ENCODE data around the gene CREM. TPM values are rescaled to one million over a fixed set of nuclear protein-coding genes. Genes with fewer than 3 reads are reported as not detected.

Gene CREM
- total RNA-seq, 3 donors from 2014 or later: 11.8 to 27.4 (median 13.5) TPM

DNA sequence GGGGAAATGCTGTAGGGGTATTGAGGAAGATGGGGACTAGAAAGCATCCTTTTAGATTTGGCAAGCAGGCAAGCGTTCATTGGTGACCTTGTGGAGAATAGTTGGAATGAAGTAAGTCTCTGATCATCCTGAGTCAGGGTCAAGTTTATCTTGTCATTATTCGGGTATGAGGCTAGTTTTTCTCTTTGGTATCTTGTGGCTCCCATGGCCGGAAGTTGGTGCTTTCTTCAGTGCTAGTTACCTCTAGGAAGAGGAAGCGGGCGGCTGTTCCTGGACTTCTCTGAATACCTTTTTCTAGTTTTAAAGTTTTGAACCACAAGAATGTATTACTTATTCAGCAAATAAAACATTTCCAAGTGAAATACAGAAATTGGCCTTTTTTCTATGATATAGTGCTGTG, 9.2 kb downstream of the CREM start:
- Histone ChIP-seq H3K4me3 (no peak overlapping the region), H3K4me1 (ENCODE audit: low read depth) (peaks cover 3% of the 10 kb centered on the region), H3K36me3 (ENCODE audit: low read depth) (no peaks in the 10 kb centered on the region), H3K9me3 (no peaks in the 10 kb centered on the region)
- TF ChIP-seq, protein P1, sequence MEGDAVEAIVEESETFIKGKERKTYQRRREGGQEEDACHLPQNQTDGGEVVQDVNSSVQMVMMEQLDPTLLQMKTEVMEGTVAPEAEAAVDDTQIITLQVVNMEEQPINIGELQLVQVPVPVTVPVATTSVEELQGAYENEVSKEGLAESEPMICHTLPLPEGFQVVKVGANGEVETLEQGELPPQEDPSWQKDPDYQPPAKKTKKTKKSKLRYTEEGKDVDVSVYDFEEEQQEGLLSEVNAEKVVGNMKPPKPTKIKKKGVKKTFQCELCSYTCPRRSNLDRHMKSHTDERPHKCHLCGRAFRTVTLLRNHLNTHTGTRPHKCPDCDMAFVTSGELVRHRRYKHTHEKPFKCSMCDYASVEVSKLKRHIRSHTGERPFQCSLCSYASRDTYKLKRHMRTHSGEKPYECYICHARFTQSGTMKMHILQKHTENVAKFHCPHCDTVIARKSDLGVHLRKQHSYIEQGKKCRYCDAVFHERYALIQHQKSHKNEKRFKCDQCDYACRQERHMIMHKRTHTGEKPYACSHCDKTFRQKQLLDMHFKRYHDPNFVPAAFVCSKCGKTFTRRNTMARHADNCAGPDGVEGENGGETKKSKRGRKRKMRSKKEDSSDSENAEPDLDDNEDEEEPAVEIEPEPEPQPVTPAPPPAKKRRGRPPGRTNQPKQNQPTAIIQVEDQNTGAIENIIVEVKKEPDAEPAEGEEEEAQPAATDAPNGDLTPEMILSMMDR (IDR thresholded peaks at IDR 0.05): no peak
- DNase-seq: peak in 1 of 3 donors; percentile 33
- intact Hi-C loops (cut with DNase I, micrococcal nuclease): no loop called here
- ATAC-seq: peak; percentile 43

DNA sequence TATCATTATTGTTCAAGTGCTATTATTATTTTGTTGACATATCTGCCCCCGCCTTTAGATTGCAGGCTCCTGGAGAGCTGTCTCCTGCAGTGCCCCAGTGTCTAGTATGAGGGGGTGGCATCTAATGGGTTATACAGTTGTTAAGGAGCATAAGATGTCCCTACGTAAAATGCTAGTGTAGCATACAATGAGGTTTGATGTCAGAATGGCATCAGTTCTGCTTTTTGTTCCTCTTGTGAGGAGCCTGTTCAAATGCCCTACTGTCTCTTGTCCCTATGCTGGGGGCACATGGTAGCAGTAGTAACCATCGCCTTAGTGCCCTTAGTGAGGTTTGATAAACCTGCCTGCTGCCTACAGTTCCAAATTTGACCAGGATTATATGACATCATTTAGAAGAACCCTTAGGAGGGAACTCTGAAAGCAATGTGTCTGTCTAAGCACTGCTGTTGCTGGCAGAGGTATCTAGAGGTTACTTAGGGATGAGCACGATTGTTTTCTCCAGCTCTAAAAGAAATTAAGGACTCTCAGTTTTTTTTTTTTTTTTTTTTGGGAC, 9.7 kb downstream of the CREM start:
- H3K36me3 ChIP-seq (ENCODE audit: low read depth): no peaks in the 10 kb centered on the region
- TF ChIP-seq, protein P1 (IDR thresholded peaks at IDR 0.05): no peak
- no peak overlapping the region for H3K4me3 ChIP-seq
- ATAC-seq (peak; percentile 53), DNase-seq (no peak)
- intact Hi-C loops (cut with DNase I, micrococcal nuclease): no loop called here
- H3K4me1 ChIP-seq (ENCODE audit: low read depth): peaks cover 3% of the 10 kb centered on the region
- H3K9me3 ChIP-seq: no peaks in the 10 kb centered on the region

DNA sequence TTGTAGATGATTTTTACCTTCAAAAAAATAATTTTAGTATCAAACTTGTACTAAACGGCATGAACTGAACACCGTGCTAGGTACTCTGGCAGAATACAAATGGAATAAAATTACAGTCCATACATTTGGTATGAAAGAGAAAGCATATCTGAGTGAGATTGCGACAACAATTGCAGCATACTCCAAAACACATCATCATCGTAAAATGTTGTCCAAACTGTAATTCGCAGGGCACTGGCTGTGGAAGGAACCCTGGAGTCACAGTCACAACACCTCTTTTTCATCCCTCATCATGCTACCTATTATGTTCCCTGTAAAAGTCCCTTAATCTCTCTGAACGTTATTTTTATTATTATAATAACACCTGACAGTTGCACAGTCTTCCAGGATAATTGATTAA, 13.5 kb downstream of the CREM start:
- Histone ChIP-seq H3K4me1 (ENCODE audit: low read depth) (peaks cover 3% of the 10 kb centered on the region), H3K36me3 (ENCODE audit: low read depth) (no peaks in the 10 kb centered on the region), H3K9me3 (no peaks in the 10 kb centered on the region), H3K4me3 (no peak overlapping the region)
- DNase-seq (no peak), ATAC-seq (no peak)
- TF ChIP-seq, protein P1 (IDR thresholded peaks at IDR 0.05): no peak
- intact Hi-C loops (cut with DNase I, micrococcal nuclease): no loop called here

DNA sequence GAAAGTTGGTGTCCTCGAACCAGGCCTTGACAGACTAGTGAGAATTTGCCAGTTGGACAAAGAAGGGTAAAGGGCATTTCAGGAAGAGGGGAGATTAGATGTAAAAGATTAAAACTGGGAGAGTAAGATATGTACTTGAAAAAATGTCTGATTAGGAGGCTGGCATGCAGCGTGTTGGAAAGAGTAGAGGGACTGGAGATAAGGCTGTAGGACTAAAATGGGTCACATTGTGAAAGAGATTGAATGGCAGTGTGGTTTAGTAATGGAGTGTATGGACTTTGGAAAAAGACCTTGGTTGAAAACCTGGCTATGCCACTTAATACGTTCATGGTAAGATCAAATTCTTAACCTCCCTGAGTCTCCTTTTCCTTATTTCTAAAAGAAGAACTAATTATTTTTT, 14.1 kb downstream of the CREM start:
- no peak overlapping the region for H3K4me3 ChIP-seq
- H3K4me1 ChIP-seq (ENCODE audit: low read depth): peaks cover 3% of the 10 kb centered on the region
- H3K9me3 ChIP-seq: no peaks in the 10 kb centered on the region
- DNase-seq: no peak
- no peak for ATAC-seq
- TF ChIP-seq, protein P1 (IDR thresholded peaks at IDR 0.05): no peak
- H3K36me3 ChIP-seq (ENCODE audit: low read depth): no peaks in the 10 kb centered on the region
- intact Hi-C loops (cut with DNase I, micrococcal nuclease): no loop called here

DNA sequence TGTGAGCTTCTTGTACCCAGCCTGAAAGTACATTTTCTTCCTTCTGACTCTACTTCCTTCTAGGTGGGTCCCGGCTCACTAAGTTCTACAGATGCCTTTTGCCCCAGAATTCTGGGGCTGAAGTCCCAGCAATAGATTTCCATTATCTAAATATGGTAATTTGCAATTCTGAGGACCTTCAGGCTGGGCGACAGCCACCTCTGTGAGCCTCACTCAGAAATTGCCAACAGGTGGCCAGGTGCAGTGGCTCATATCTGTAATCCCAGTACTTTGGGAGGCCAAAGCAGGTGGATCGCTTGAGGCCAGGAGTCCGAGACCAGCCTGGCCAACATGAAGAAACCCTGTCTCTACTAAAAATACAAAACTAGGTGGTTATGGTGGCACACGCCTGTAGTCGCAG, 23.7 kb downstream of the CREM start:
- Histone ChIP-seq H3K36me3 (ENCODE audit: low read depth) (no peaks in the 10 kb centered on the region), H3K4me3 (no peak overlapping the region), H3K9me3 (no peaks in the 10 kb centered on the region), H3K4me1 (ENCODE audit: low read depth) (no peaks in the 10 kb centered on the region)
- DNase-seq: no peak
- ATAC-seq: peak; percentile 30
- TF ChIP-seq, protein P1 (IDR thresholded peaks at IDR 0.05): no peak
- intact Hi-C loops (cut with DNase I, micrococcal nuclease): no loop called here

DNA sequence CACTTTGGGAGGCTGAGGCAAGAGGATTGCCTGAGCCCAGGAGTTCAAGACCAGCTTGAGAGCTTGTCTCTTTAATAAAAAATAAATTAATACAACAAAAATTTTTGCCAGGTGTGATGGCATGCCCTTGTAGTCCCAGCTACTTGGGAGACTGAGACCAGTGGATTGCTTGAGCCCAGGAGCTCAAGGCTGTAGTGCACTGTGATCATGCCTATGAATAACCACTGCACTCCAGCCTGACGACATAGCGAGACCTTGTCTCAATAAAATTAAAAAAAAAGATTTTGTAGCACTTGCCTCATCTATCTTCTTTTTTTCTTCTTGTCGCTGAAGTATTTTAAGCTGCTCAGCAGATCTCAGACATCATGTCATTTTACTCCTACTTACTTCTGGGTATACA, 26.3 kb downstream of the CREM start:
- Histone ChIP-seq H3K36me3 (ENCODE audit: low read depth) (no peaks in the 10 kb centered on the region), H3K9me3 (no peaks in the 10 kb centered on the region), H3K4me1 (ENCODE audit: low read depth) (no peaks in the 10 kb centered on the region), H3K4me3 (no peak overlapping the region)
- TF ChIP-seq, protein P1 (IDR thresholded peaks at IDR 0.05): no peak
- intact Hi-C loops (cut with DNase I, micrococcal nuclease): no loop called here
- ATAC-seq: no peak
- no peak for DNase-seq

All from mucosa of descending colon (tissue), 3 donors.